ENCODE results near the gene KLF16.
A peak's percentile ranks its signal among the peaks of the same experiment; 100 is the strongest.

KLF16 gene

GRCh38 chr19:1911995-1912394 is 48.6 kb upstream of the KLF16 start:
- TF ChIP-seq BACH2 (CRISPR knock-in tag; IDR thresholded peaks at IDR 0.05; ENCODE audit: borderline replicate concordance), result no peak
- no peak for TF ChIP-seq CSDC2 (CRISPR knock-in tag; IDR thresholded peaks at IDR 0.05)
- no peak for TF ChIP-seq ESRRG (CRISPR knock-in tag; IDR thresholded peaks at IDR 0.05)
- no peak for TF ChIP-seq ZNF70 (CRISPR knock-in tag; IDR thresholded peaks at IDR 0.05)
- TF ChIP-seq OSR1 (CRISPR knock-in tag; IDR thresholded peaks at IDR 0.05), result no peak
- TF ChIP-seq, protein P1, sequence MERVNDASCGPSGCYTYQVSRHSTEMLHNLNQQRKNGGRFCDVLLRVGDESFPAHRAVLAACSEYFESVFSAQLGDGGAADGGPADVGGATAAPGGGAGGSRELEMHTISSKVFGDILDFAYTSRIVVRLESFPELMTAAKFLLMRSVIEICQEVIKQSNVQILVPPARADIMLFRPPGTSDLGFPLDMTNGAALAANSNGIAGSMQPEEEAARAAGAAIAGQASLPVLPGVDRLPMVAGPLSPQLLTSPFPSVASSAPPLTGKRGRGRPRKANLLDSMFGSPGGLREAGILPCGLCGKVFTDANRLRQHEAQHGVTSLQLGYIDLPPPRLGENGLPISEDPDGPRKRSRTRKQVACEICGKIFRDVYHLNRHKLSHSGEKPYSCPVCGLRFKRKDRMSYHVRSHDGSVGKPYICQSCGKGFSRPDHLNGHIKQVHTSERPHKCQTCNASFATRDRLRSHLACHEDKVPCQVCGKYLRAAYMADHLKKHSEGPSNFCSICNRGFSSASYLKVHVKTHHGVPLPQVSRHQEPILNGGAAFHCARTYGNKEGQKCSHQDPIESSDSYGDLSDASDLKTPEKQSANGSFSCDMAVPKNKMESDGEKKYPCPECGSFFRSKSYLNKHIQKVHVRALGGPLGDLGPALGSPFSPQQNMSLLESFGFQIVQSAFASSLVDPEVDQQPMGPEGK (CRISPR knock-in tag; IDR thresholded peaks at IDR 0.05; ENCODE audit: borderline replicate concordance), result no peak
- no peak for TF ChIP-seq RARB (CRISPR knock-in tag; IDR thresholded peaks at IDR 0.05)
- TF ChIP-seq, protein P2, sequence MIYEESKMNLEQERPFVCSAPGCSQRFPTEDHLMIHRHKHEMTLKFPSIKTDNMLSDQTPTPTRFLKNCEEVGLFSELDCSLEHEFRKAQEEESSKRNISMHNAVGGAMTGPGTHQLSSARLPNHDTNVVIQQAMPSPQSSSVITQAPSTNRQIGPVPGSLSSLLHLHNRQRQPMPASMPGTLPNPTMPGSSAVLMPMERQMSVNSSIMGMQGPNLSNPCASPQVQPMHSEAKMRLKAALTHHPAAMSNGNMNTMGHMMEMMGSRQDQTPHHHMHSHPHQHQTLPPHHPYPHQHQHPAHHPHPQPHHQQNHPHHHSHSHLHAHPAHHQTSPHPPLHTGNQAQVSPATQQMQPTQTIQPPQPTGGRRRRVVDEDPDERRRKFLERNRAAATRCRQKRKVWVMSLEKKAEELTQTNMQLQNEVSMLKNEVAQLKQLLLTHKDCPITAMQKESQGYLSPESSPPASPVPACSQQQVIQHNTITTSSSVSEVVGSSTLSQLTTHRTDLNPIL (CRISPR knock-in tag; IDR thresholded peaks at IDR 0.05; ENCODE audit: low read depth), result no peak
- no peak for TF ChIP-seq ZFP30 (CRISPR knock-in tag; IDR thresholded peaks at IDR 0.05)
- TF ChIP-seq GLIS3 (CRISPR knock-in tag; IDR thresholded peaks at IDR 0.05), result no peak
- TF ChIP-seq TSHZ2 (CRISPR knock-in tag; IDR thresholded peaks at IDR 0.05), result no peak
- no peak for TF ChIP-seq ZNF8 (CRISPR knock-in tag; IDR thresholded peaks at IDR 0.05)
- no peak for ATAC-seq

DNA sequence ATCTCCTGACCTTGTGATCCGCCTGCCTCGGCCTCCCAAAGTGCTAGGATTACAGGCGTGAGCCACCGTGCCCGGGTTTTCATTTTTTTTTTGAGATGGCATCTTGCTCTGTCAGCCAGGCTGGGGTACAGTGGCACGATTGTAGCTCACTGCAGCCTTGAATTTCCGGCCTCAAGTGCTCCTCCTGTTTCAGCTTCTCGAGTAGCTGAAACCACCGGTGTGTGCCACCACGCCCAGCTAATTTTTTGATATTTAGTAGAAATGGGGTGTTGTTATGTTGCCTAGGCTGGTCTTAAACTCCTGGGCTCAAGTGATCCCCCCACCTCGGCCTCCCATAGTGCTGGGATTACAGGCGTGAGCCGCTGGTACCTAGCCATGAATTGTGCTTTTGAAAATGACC is 47.7 kb upstream of the KLF16 start:
- no peak for ATAC-seq
- TF ChIP-seq CSDC2 (CRISPR knock-in tag; IDR thresholded peaks at IDR 0.05), result no peak
- TF ChIP-seq SNAI2 (CRISPR knock-in tag; IDR thresholded peaks at IDR 0.05), result no peak

GRCh38 chr19:1910177-1910576 is 46.8 kb upstream of the KLF16 start:
- peak; percentile 98 for TF ChIP-seq TCF4 (CRISPR knock-in tag; IDR thresholded peaks at IDR 0.05; ENCODE audit: borderline replicate concordance)
- TF ChIP-seq RARB (CRISPR knock-in tag; IDR thresholded peaks at IDR 0.05), result no peak
- ATAC-seq, result no peak

- TF ChIP-seq, protein P3, sequence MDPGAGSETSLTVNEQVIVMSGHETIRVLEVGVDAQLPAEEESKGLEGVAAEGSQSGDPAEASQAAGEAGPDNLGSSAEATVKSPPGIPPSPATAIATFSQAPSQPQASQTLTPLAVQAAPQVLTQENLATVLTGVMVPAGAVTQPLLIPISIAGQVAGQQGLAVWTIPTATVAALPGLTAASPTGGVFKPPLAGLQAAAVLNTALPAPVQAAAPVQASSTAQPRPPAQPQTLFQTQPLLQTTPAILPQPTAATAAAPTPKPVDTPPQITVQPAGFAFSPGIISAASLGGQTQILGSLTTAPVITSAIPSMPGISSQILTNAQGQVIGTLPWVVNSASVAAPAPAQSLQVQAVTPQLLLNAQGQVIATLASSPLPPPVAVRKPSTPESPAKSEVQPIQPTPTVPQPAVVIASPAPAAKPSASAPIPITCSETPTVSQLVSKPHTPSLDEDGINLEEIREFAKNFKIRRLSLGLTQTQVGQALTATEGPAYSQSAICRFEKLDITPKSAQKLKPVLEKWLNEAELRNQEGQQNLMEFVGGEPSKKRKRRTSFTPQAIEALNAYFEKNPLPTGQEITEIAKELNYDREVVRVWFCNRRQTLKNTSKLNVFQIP (CRISPR knock-in tag; IDR thresholded peaks at IDR 0.05; ENCODE audit: borderline replicate concordance, low read depth), result no peak
- no peak for TF ChIP-seq BACH2 (CRISPR knock-in tag; IDR thresholded peaks at IDR 0.05; ENCODE audit: borderline replicate concordance)
- no peak for ATAC-seq
Measured at GRCh38 chr19:1909761-1910080, 46.3 kb upstream of the KLF16 start.

DNA sequence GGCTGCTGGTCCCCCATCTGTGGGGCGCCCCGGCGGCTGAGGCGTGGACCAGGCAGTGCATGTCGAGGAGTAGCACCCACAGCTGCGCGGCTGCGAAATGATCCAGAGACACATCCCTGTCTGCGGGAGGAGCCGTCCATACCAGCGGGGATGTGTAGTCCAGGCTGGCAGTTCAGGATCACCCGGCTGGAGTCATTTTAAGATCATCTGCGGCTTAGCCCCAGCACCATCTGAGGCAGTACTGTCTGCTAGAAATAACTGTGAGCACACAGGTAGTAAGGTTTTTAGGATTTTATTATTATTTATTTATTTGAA is 44.9 kb upstream of the KLF16 start:
- TF ChIP-seq BACH2 (CRISPR knock-in tag; IDR thresholded peaks at IDR 0.05; ENCODE audit: borderline replicate concordance), result no peak
- no peak for TF ChIP-seq ZNF70 (CRISPR knock-in tag; IDR thresholded peaks at IDR 0.05)
- TF ChIP-seq ESRRG (CRISPR knock-in tag; IDR thresholded peaks at IDR 0.05), result no peak
- TF ChIP-seq CSDC2 (CRISPR knock-in tag; IDR thresholded peaks at IDR 0.05), result no peak
- no peak for ATAC-seq

DNA sequence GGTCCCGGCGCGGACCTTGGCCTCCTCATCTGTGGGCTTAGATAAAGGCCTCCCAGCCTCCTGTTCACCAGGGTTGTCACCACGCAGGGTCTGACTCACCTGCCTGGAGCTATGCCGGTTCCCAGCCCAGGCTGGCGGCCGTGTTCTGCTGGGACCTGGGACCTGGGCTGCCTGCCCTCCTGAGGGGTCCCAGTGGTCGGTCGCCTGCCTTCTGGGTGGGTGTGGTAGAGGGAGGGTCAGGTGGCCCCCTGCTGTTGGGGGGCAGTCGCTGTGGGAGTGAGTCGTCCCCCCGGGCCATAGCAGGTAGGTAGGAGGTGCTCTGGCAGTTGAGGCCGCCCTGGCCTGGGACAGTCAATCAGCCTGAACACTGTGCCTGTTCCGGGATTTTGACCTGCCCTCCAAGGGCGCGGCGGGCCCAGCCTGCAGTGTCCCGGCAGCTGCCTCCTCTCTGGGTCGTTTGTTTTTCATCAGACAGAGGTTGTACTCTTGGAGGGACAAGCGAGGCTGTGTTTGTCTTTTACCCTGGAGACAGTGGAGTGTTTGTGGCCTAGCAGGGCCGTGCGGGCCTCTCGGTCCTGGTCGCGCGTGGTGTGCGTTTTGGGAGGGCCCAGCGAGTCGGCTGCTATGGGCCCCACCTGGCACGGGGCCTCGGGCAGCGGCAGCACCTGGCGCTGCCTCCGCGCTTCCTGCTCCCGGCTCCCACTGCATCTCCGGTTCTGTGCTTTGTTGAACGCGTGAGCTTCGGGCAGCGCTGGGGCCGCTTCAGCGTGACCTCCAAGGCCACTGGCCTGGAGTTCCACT is 44.4 kb upstream of the KLF16 start:
- no peak for ATAC-seq
- TF ChIP-seq SNAI2 (CRISPR knock-in tag; IDR thresholded peaks at IDR 0.05) (no peak), ARNTL (CRISPR knock-in tag; IDR thresholded peaks at IDR 0.05; ENCODE audit: borderline replicate concordance, low read depth) (no peak), TSHZ2 (CRISPR knock-in tag; IDR thresholded peaks at IDR 0.05) (no peak), ZNF565 (CRISPR knock-in tag; conservative IDR thresholded peaks at IDR 0.05; ENCODE audit: low read depth) (no peak), PPARA (CRISPR knock-in tag; IDR thresholded peaks at IDR 0.05; ENCODE audit: borderline replicate concordance) (no peak), RARB (CRISPR knock-in tag; IDR thresholded peaks at IDR 0.05) (no peak), TOX (CRISPR knock-in tag; IDR thresholded peaks at IDR 0.05; ENCODE audit: borderline replicate concordance) (no peak), ZNF8 (CRISPR knock-in tag; IDR thresholded peaks at IDR 0.05) (no peak), CSDC2 (CRISPR knock-in tag; IDR thresholded peaks at IDR 0.05) (no peak), ZFP30 (CRISPR knock-in tag; IDR thresholded peaks at IDR 0.05) (no peak)
- TF ChIP-seq, protein P2 (CRISPR knock-in tag; IDR thresholded peaks at IDR 0.05; ENCODE audit: low read depth), result no peak
